ENCODE results near the gene IQGAP2.

IQGAP2 gene

DNA sequence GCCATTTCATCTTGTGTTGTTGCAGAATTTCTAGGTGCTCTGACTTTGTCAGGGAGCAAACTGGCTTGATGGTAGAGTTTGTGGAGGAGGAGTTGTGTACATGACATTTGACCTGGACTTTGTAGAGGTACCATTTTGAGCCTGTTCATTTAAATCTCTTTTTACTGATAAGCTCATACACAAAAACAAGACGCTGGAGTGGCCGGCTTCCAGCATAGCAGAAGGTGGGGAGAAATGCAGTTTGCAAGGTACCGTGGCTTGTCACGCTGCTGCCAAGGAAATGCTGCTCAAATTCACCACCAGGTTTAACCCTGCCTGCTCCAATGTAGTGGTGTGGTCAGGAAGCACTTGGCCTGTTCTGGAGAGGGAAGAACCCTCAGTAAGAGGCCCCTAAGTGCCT lies 18.9 kb upstream of the IQGAP2 start:
- FAIRE-seq, result no peak

DNA sequence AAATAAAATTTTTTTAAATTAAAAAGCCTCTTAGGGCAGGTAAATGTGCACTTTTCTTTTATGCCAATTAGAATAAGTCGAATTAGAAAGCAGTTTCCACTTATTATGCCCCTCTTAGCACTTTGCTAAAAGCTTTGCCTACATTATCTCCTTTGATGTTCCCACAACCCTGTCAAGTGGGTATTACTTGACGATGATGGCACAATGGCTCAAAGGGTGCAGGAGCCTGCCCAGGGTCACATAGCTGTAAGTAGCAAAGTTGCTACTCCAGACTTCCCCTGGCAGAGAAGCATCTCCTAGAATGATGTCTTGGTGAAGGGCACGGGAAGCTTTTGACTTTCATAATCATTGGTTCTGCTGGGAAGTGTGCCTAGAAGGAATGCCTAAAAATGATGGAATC lies 18.4 kb upstream of the IQGAP2 start:
- FAIRE-seq, result no peak

DNA sequence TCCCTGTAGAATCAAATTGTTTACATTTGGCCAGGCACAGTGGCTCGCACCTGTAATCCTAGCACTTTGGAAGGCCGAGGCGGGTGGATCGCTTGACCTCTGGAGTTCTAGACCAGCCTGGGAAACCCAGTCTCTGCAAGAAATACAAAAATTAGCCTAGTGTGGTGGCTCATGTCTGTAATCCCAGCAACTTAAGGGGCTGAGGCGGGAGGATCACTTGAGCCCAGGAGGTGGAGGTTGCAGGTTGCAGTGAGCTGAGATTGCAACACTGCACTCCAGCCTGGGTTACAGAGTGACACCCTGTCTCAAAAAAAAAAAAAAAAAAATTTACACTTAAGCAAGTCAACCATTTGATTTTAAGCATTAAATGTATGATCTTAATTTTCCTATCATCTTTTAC lies 17.5 kb upstream of the IQGAP2 start:
- no peak for FAIRE-seq

DNA sequence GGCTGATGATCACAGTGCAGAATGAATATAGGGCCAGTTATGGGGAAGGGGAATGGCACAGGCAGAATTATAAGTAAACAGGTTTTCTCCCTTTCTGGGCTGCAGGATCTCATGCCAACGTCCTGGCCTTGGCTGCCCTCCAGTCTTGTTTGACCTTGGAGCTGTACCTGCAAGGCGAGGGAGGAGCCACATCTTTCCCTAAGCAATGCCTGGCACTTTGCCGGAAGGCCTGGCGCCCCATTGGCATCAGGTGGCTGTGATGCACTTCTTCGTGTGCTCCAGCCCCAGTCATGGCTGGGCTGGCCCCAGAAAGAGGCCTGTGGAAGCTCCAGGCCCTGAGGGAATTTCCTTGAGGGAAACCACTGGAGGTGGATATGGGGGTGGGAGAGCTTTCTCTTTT lies 16.7 kb upstream of the IQGAP2 start:
- no peak for FAIRE-seq

DNA sequence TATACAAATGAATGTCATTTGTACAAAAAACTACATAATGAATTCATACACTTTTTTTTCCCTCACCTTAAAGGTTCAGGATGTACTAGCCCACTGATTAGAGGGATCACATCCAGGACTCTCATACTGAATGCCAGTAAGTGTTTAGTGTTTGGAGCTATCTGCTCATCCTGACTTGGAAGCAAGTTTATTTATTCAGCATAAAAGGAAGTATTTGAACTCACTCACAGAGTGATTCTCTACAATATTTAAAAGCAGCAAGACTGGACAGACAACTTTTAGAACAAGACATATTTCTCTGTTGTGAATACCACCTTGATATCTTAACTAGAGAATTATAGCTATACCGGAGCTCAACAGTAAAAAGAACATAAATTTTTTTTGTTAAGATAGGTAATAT lies 14.8 kb upstream of the IQGAP2 start:
- FAIRE-seq, result peak; percentile 34

DNA sequence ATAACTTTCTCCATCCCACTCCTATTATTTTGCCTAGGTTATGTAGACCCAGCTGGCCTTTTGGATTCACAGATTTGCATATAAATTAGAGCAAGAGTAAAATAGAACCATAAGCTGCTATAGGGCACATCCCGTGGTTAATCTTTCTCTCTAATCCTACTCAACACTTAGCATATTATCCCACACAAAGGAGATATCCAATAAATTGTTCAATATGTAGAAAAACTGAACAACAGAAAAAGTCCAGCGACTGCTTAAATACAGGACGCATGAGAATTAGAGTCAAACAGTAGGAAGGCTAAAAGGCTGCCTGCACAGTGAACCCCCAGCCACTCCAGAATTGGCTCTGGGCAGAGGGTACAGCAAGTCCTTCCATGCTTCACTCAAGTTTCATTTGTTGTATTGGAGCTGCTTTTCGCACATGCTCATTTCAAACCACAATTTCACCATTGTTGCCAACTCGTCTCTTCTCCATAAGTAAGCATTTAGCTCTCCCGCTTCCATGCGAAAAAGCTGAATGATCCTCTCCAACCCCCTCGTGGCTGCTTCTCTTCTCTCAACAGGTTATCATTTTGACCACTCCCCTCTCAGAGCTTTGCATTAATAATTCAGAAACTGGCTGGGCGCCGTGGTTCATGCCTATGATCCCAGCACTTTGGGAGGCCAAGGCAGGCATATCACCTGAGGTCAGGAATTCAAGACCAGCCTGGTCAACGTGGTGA lies 14.1 kb upstream of the IQGAP2 start:
- no peak for FAIRE-seq

DNA sequence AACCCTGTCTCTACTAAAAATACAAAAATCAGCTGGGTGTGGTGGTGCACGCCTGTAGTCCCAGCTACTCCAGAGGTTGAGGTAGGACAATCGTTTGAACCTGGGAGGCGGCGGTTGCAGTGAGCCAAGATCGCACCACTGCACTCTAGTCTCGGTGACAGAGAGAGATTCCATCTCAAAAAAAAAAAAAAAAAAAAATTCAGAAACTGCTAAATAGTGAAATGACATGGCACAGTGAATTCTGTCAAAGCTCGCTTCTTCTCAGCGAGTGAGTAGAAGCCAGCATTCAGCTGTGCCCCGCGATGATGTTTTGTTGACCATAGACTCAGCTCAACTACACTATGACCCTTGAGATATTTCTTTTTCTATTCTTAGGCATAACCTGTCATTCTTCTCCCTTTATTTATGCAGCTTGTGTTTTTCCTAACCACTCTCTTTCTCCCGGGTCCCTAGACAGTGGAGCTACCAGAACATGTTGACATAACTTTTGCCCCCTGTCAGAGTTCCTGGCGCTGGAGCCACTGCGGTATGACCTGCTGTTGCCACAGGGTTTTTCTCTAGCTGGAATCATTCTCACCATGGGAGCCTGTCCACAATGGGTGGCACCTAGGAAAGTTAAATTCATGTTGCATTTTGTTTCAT lies 13.5 kb upstream of the IQGAP2 start:
- FAIRE-seq, result no peak

DNA sequence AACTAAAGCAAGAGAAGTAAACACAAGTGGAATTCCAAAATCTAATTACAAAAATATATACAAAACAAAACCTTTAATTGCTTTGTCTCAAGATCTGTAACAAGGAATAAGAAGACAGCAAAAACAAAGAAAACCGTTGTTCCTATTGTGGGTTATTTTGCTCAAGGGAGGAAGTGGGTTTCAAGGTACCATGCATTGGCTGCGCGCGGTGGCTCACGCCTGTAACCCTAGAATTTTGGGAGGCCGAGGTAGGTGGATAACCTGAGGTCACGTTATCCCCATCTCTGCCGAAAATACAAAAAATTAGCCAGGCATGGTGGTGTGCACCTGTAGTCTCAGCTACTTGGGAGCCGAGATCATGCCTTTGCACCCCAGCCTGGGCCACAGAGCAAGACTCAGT lies 12.1 kb upstream of the IQGAP2 start:
- no peak for FAIRE-seq

DNA sequence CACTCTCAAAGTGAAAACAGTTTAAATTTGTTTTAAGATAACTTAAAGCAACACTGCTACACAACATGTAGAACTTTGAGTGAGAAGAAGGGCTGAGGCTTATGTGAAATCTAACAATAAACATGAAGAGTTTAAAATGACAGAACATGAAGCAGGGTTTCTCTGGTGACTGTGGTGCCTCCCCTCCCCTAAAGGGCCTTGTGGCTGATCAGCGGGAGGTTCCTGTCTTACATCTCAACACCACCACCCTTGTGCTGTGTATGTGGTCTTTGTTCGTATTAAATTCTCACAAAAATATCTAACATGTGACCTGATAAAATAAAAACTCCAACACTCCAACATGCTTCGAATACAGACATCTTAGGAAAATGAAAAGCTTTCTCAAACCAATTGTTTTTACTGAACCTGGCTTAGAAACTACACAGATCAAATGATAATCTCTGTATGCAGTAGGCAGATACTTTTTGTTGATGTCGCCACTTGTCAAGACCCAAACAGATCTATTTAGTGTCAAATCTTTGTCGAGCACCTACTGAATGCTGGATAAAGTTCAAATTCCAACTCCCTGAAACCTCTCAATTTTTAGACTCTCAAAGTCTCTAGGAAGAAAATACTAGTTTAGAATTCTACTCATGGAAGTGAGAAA lies 9.9 kb upstream of the IQGAP2 start:
- FAIRE-seq, result no peak

DNA sequence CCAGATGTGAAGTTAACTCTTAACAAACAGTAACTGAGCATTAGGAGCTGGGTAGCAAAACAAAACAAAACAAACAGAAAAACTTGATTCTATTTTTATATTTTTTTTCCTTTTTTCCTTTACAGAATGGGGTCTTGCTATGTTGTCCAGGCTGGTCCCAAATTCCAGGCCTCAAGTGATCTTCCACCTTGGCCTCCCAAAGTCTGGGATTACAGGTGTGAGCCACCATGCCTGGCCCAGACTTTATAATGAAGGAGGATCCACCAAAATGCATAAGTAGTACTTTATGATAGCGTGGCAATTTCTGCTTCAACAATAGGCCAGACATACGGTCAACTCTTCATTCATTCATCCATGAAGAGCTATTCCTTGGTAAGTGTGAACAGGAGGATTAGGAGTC lies 5.9 kb upstream of the IQGAP2 start:
- no peak for FAIRE-seq

DNA sequence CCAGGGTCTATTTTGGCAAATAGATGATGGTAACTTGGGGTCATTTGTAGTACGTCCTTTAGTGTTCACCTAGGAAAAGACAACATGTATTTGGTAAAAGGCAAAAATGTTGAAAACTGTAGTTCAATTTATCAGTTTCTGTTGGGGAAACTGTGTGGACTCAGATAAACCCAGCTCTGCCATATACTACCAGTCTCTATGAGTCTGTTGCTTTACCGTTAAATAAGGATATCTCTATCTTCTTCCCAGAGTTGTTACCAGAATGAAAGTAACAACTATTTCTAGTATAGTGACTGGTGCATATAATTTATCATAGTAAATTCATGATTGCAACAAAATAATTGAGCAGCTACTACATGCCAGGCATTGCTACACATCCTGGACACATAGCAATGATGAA lies 3.8 kb upstream of the IQGAP2 start:
- FAIRE-seq, result no peak

DNA sequence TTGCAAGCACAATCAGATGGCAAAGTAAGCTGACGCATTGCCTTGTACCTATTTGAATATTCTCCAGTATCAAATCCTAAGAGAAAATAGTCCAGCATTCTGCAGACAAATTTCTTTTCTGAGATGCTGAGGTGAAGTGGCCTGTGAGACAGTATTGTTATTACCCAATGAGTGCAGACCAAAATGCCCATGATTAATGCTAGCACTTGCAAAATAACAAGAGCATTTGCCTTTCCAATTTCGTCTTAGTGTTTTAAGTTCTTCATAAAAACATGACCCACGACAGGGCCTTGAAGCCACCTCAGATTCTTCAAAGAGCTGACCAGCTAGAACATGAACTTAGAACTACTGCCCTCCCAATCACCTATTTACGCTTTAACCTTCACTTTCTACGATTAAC lies 2.6 kb upstream of the IQGAP2 start:
- FAIRE-seq, result no peak

DNA sequence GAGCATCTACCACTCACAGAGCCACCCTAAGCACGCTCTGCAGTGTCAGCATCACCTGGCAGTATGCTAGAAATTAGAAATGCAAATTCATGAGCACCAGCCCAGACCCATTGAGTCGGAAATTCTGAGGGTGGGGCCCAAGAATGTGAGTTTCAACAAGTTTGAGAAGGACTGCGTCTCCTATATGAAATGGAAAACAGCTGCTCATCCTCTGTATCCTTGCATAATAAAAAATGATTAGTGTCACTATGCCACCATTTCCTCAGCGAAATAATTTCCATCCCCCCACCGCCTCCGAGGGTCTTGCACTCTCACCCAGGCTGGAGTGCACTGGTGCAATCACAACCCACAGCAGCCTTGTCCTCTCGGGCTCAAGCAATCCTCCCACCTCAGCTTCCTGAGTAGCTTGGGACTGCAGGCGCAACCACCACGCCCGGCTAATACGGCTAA lies 1.3 kb upstream of the IQGAP2 start:
- FAIRE-seq, result no peak

DNA sequence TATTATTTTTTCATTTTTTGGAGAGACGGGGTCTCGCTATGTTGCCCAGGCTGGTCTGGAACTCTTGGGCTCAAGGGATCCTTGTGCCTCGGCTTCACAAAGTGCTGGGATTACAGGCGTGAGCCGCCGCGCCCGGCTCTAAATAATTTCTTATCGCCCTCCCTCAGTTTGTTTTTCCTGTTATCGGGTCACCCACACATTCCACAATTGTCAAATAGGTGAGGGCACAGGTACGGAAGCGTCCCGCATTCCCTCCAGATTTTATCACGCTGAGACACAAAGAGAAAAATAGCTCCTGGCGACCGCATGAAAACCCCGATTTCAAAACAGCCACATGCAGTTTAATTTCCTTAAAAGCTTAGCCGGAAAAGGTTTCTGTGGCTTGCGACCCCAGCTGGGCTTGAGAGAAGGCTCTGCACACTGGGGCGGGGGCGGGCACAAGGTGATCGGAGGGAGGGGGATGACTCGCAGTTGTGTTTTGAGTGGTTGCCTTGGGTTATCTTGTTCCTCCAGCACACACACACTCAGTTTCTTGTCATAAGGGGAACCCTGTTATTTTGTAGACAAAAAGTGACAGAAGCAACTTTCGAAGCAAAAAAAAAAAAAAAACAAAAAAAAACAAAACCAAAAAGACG lies 717 bp upstream of the IQGAP2 start:
- FAIRE-seq, result no peak

DNA sequence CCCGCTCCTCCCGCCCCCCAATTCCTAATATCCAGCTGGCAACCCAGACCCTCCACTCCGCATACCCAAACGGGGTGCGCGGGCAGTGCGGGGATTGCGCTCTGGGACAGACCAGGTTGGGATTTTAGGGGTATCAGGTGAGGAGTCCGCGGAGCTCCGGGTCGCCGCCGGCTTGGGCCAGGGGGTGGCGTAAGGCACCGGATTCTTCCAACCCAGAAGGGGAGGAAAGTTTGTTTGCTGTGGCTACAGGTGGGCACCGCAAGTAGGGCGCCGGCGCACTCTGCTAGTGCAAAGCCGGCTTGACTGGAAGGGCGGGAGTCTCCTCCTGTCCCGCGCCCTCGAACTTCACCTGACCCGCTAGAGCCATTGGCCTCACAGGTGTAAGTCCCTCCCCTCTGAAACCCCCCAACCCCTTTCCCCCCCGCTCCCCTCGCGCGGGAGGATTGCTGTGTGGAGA lies 709 bp downstream of the IQGAP2 start:
- FAIRE-seq, result no peak

DNA sequence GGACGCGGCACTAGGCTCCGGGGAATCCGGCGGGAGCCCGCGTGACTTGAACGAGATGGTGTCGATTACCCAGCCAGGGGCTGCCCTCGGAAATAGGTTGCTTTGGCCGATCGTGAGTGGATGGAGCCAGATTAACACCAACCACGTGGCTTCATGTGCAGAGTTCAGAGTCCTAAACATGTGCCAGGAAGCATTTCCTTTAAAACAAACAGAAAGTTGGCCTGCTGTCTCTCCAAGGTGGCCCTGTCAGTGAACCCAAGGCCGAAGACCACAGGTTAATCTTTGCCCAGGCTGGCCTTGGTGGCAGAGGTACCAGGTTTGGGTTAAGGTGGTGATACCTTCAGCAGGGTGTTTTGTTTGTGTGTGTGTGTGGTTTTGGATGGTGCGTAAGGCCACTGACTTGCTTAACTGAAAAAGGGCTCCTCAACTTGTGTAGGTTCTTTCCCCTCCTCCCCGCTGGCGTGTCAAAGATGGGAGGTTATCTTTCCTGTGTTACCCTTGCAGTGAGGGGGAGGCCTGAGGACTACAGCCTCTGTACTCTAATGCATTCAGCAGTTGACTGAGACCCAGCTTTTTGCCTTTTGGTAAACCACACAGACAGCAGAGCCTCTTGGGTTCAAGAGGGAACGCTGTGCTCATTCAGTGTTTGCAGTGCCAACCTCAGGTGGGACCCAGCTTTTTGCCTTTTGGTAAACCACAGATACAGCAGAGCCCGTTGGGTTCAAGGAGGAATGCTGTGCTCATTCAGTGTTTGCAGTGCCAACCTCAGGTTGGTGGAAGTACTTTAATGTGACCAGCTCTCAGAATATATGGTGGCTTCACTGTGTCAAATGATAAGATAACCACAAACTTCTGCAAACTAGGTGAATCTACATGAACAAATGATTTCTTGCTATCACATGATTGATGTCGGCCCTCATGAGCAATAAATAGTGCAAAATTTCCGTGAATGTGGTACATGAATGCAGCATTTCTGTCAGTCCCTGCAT lies 1.4 kb downstream of the IQGAP2 start:
- no peak for FAIRE-seq

DNA sequence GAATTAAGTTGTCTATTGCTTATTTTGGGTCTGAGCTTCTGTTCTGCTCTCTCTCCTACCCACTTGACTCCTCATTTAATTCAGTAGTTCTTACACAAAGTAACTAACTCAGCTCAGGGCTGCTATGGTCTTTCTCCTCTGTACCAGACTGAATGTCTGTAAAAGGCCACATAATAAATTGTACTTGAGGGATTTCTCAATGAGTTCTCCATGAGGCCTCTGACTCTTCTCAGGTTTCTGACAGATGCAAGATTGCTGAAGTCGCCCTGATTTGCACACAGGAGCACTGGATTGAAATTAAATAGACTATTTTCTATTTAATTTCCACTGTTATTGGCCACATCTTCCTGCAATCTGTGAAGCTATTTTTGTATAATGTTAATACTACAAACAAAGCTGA lies 2.9 kb downstream of the IQGAP2 start:
- FAIRE-seq, result no peak

DNA sequence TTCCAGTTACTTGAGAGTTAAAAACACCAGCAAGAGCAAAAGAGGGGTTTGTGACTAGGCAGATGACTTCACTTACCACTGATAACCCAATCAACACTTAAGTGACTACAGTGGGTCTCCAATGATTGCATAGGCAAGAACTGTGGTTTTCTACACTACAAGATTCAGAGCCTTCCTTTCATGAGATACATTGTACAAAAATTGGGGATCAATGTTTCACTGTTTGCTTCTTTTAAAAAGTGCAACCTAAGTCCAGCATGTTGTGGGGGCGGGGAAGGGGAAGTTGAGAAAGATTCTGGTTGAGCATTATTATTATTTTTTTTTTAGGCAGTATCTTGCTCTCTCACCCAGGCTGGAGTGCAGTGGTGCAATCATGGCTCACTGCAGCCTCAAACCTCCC lies 3.6 kb downstream of the IQGAP2 start:
- FAIRE-seq, result no peak

DNA sequence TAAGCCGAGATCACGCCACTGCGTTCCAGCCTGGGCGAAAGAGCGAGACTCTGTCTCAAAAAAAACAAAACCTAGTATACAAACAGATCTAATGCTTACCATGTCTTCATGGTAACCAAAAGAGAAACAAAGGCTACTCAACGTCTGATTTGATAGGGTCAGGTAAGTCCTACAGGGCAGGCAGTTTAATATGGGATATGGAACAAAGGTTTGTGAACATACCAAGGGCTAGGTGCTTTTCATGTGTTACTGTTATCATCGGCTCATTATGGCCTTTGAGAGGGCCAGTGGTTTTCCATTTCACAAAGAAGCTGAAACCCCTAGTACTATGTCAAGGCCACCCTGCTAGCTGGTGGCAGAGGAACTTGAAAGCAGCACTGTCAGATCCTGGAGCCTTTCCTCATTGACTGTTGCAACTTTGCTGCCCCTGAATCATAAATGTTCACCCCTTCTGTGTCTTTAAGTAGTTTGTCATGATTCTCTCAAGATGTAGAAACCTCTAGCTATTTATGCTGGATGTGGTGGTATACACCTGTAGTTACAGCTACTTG lies 5.1 kb downstream of the IQGAP2 start:
- FAIRE-seq, result no peak

DNA sequence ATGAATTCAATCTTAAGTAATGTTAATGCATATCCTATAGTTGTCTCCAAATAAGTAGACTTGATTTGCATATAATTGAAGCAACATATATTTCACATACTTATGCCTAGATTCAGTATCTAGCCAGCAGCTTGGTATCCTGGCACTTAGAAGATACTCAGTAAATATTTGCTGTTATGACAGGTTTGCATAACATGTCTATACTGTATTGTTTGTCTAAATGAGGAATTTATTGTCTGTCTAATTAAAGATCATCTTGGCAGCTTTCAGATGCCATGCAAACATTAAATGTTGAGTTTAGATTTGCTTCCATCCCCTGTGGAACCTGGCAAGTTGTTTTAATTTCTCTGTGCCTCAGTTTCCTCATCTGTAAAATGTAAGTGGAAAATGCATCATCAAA lies 9.4 kb downstream of the IQGAP2 start:
- FAIRE-seq, result no peak

DNA sequence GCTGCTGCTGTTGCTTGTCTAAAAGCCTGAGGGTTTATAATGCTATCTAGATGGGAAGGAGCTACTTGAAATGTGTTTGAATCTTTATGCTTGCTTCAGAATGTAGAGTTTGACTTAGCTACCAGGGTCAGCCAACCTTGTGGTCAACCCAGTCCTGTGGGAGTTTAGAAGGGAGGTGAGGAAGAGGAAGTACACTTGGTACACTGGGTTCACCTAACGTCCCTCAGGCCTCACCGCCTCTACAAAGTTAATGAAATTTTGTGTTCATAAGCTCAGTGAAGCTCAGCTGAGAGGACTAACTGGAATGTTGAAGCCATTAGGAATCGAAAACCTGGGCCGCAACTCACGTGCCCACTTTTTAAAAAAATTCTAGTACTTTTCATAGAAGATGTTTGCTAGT lies 10.7 kb downstream of the IQGAP2 start:
- FAIRE-seq, result no peak

DNA sequence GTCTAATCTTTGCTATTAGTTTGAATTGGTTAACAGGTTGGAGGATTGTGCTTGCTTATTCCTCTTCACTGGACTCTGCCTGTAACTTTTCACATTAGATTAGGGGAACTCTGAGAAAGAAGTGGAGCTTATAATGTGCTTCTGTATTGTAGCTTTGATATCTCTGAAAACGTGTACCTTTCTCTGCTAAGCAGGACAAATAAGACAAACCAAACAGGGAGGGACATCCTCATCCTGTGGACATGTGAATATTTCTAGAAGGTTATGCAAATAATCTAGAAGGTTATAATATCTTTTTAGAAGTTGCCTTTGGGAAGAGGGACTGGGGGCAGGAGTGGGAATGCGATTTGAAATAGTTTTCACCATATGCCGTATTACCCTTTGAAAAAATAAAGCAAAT lies 11.7 kb downstream of the IQGAP2 start:
- FAIRE-seq, result no peak
